Lower lobe of right lung (tissue), 2 donors: ENCODE results near the gene TMEM161A. TPM values are rescaled to one million over a fixed set of nuclear protein-coding genes. Genes with fewer than 3 reads are reported as not detected.

Experiments
- ATAC-seq, 2 donors: fragments of 200-7000 bp; cut with Tn5 transposase; one replicate each; pipeline ENCODE4 v1.9.1; 2020 to 2022; ENCODE audit warnings: mild to moderate bottlenecking in 2 of 2, moderate library complexity in 2 of 2
- DNase-seq: peaks from one replicate; pipeline ENCODE4 v3.0.0-alpha.2; 2020
- H3K27ac ChIP-seq: fragments of 200-600 bp; one replicate; pipeline ENCODE4 v1.8.0; 2022
- H3K27me3 ChIP-seq: fragments of 200-600 bp; one replicate; pipeline ENCODE4 v1.8.0; 2022; ENCODE audit warnings: low read depth
- H3K36me3 ChIP-seq: fragments of 200-600 bp; one replicate; pipeline ENCODE4 v1.8.0; 2022; ENCODE audit warnings: mild to moderate bottlenecking
- H3K4me1 ChIP-seq: fragments of 200-600 bp; one replicate; pipeline ENCODE4 v1.8.0; 2022
- H3K4me3 ChIP-seq: fragments of 200-600 bp; one replicate; pipeline ENCODE4 v1.8.0; 2022; ENCODE audit warnings: mild to moderate bottlenecking
- H3K9me3 ChIP-seq: fragments of 200-600 bp; one replicate; pipeline ENCODE4 v1.8.0; 2022
- CTCF ChIP-seq: fragments of 200-600 bp; IDR thresholded peaks from one replicate; pipeline ENCODE4 v1.8.0; 2022; ENCODE audit warnings: antibody characterized with exemption, mild to moderate bottlenecking
- intact Hi-C: fragments of 100-400 bp; cut with DNase I; formaldehyde crosslinking; loops from one replicate; pipeline ENCODE4 v1.11.0; 2022
- total RNA-seq: library from RNA; stranded (reverse); fragmentation: NEBNext Ultra II Directional; extraction: Animal tissue kit (Norgen Biotek cat#: 25700); gene quantifications from one replicate; pipeline ENCODE4 v1.2.1, GENCODE V29; 2021
- donor health status: DM: no; HTN: yes; CAD: no; lungs with severe emphysema.

The TMEM161A gene
- total RNA-seq, 1 donor from 2014 or later, result 28.1 TPM

DNA sequence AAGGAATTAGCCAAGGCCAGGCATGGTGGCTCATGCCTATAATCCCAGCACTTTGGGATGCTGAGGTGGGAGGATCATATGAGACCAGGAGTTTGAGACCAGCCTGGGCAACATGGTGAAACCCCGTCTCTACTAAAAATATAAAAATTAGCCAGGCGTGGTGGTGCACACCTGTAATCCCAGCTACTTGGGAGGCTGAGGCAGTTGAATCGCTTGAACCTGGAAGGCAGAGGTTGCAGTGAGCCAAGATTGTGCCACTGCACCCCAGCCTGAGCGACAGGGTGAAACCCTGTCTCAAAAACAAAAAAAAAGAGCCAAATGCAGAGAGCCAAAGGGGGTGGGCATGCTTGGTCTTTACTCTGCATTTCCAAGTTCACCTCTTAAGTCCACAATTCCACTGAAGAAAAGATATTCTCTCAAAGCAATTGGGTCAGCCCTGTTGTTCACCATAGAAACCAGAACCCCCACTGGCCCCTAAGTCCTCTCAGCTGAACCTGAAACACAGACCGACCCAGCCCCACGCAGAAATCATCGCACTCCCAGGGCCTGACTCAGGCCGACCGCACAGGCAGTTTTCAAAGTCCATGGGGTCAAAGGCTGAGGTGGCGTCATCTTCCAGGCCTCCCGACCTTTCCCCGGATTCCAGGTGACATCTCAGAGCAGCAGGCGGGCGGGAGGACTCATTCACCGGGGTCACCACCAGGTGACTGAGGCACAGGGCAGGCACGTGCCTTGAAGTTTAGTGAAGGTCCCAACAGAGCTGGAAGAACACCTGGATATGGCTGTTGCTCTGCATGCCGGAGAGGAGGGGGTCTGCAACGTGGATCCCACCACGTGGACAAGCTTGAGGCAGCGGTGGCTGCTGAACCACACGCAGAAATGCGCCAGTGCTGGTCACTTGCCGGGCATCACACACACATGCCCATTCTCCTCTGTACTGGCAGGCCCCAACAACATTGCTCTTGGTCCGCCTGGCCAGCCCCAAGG is 41.3 kb downstream of the TMEM161A start:
- no peak for TF ChIP-seq CTCF
- DNase-seq, result no peak
- H3K9me3 ChIP-seq, result no peaks in the 10 kb centered on the region

DNA sequence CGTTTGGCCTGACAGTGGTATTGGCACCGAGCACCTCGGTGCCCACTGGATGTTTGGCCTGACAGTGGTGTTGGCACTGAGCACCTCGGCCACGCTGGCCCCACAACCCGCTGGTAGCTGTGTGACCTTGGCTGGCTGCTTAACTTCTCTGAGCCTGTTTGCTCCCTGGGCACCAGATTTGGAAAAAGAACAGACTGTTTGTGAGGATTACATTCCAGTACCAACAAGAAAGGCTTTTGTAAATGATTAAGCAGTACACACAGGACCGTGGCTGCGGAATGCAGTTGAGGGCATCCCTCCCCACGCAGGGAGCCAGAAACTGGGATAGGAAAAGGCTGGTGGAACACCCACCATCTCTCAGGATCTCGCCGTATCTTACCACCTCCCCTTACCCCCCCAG is 42.6 kb downstream of the TMEM161A start:
- no peak for ATAC-seq
- intact Hi-C loops, result no loop called here
- Histone ChIP-seq H3K4me1 (no peaks in the 10 kb centered on the region), H3K9me3 (no peaks in the 10 kb centered on the region), H3K4me3 (no peak overlapping the region), H3K27me3 (no peaks in the 10 kb centered on the region), H3K27ac (no peak overlapping the region), H3K36me3 (peaks cover 36% of the 10 kb centered on the region)
- no peak for DNase-seq
- no peak for TF ChIP-seq CTCF

More for the DNA sequence above, 41.3 kb downstream of the TMEM161A start:
- H3K4me1 ChIP-seq, result no peaks in the 10 kb centered on the region
- intact Hi-C loops, result no loop called here
- no peak for ATAC-seq
- no peak overlapping the region for H3K27ac ChIP-seq
- H3K4me3 ChIP-seq, result no peak overlapping the region
- peaks cover 41% of the 10 kb centered on the region for H3K36me3 ChIP-seq
- no peaks in the 10 kb centered on the region for H3K27me3 ChIP-seq

GRCh38 chr19:19094513-19094912 is 43.8 kb downstream of the TMEM161A start:
- DNase-seq, result no peak
- no peak overlapping the region for H3K4me3 ChIP-seq
- H3K4me1 ChIP-seq, result no peaks in the 10 kb centered on the region
- H3K9me3 ChIP-seq, result no peaks in the 10 kb centered on the region
- intact Hi-C loops, result no loop called here
- H3K27ac ChIP-seq, result no peak overlapping the region
- peaks cover 32% of the 10 kb centered on the region for H3K36me3 ChIP-seq
- no peak for TF ChIP-seq CTCF
- H3K27me3 ChIP-seq, result no peaks in the 10 kb centered on the region
- no peak for ATAC-seq

DNA sequence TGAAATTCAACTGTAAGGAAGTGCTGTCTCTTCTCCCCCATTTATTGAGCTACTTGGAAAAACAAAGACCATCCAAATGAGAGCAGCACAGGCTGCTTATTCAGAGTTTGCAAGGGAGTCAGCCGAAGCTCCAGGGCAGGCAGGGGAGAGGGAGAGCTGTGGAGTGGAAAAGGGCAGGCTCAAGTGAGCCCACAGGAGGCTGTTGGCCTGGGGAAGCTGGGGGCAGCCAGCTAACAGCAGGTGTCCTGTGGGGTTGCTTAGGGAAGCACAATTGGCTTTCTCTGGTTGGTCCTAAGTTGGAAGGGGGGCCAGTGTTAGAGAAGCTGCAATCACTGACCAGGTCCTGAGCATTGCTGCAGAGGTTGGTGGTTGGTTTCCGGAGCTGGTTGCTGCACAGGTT is 50.6 kb downstream of the TMEM161A start:
- H3K4me1 ChIP-seq, result no peaks in the 10 kb centered on the region
- no peaks in the 10 kb centered on the region for H3K36me3 ChIP-seq
- ATAC-seq, result no peak
- no peak overlapping the region for H3K4me3 ChIP-seq
- H3K27me3 ChIP-seq, result no peaks in the 10 kb centered on the region
- no peak for DNase-seq
- intact Hi-C loops, result no loop called here
- no peak overlapping the region for H3K27ac ChIP-seq
- TF ChIP-seq CTCF, result no peak
- no peaks in the 10 kb centered on the region for H3K9me3 ChIP-seq

DNA sequence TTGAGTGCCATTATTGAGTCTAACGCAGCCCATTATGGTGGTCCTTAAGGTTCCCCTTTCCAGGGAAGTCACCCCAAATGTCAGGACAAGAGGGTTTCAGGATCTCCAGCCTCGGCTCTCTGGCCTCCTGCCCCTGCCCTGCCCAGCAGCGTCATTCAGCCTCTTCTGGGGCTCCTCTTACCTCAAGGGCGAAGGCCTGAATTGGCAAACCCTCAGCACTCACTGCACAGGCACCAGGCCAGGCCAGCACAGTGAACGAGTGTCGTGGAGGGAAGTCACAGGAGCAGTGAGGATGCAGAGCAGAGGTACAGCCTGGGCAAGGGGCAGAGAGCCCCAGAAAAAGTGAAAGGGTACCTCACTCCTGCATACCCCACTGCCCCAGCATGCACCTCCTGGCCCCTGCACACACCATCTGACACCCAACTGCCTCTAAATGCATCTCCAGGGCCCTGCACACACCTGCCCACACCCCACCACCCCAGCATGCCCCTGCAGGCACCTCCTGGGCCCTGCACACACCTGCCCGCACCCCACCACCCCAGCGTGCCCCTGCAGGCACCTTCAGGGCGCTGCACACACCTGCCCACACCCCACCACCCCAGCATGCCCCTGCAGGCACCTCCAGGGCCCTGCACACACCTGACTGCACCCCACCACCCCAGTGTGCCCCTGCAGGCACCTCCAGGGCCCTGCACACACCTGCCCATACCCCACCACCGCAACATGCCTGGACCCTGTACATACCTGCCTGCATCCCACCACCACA is 54.7 kb downstream of the TMEM161A start:
- Histone ChIP-seq H3K27ac (no peak overlapping the region), H3K27me3 (no peaks in the 10 kb centered on the region), H3K4me3 (no peak overlapping the region), H3K4me1 (no peaks in the 10 kb centered on the region), H3K36me3 (no peaks in the 10 kb centered on the region), H3K9me3 (no peaks in the 10 kb centered on the region)
- no peak for TF ChIP-seq CTCF
- peak; percentile 78 for DNase-seq
- intact Hi-C loops, result no loop called here
- peak; percentile 84 to 86 for ATAC-seq
